ENCODE measurements around the gene SKI. TPM values are rescaled to one million over a fixed set of nuclear protein-coding genes. Genes with fewer than 3 reads are reported as not detected.

Gene SKI
- total and polyA plus RNA-seq, 2 experiments from 2014 or later = 9.3 to 66.8 TPM

DNA sequence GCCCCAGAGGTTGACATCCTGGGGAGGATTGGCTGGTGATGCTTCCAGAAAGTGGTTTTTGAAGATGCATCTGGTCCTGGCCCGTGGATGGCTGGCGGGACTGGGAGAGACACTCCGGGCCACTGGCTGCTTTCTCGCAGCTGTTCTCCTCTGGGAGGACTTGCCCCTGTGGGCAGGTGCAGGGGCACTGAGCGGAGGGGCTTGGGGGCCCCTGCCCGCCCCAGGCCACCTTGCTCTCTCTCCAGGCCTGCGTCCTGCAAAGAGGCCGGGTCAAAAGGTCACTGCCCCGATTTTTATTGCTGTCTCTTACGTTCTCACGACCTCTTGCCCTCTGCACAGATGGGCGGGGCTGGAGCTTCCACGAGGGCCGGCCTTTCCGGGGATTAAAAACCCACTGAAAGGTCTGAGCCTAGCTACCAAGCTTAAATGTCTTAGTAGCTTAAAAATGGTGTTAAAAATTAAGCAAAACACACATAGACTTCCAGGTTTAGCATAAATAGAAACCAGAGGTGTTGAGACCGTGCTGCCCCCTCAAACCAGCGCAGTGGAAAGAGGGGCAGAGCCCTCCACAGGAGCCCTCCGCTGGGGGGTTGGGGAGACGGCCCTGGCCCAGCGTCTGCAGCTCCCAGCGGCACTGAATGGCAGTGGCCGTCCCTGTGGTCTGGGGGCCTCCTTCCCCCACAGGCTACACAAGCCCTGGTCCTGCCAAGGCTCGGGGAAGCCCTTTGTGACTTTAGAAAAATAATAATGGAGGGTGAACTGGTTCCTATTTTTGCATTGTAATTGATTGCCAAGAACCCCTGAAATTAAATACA lies 43.9 kb downstream of the SKI start:
- H3K4me3 ChIP-seq = no peak overlapping the region
- peaks cover 53% of the 10 kb centered on the region for H3K4me1 Mint-ChIP-seq
- H3K27ac ChIP-seq (ENCODE audit: low read depth) = 0 out of 2 replicates have a peak overlapping the region, but pooled peaks have one; percentile 45
- H3K9me3 Mint-ChIP-seq = no peaks in the 10 kb centered on the region
- H3K27me3 ChIP-seq (ENCODE audit: insufficient read depth) = no peaks in the 10 kb centered on the region
- H3K4me2 ChIP-seq = peak overlapping the region; percentile 38
- peak overlapping the region; percentile 45; the same call in 1 of the 3 replicates for H3K4me3 Mint-ChIP-seq
- no peak for DNase-seq (ENCODE audit: low spot score)
- no peaks in the 10 kb centered on the region for H3K9me2 ChIP-seq (ENCODE audit: insufficient read depth)
- peaks cover 98% of the 10 kb centered on the region for H3K79me2 ChIP-seq (replicated peaks; ENCODE audit: insufficient read depth)
- no peaks in the 10 kb centered on the region; the same call in 1 of the 2 replicates for H3K36me3 ChIP-seq (ENCODE audit: insufficient read depth)
- H3F3A ChIP-seq (replicated peaks; ENCODE audit: low read depth) = 0 out of 2 replicates have a peak, but pooled peaks cover 14% of the 10 kb centered on the region
- H3K27me3 Mint-ChIP-seq (ENCODE audit: insufficient read depth, low read depth, poor library complexity) = peaks cover 28% of the 10 kb centered on the region
- H2AFZ ChIP-seq = no peak overlapping the region
- TF ChIP-seq, protein P1, sequence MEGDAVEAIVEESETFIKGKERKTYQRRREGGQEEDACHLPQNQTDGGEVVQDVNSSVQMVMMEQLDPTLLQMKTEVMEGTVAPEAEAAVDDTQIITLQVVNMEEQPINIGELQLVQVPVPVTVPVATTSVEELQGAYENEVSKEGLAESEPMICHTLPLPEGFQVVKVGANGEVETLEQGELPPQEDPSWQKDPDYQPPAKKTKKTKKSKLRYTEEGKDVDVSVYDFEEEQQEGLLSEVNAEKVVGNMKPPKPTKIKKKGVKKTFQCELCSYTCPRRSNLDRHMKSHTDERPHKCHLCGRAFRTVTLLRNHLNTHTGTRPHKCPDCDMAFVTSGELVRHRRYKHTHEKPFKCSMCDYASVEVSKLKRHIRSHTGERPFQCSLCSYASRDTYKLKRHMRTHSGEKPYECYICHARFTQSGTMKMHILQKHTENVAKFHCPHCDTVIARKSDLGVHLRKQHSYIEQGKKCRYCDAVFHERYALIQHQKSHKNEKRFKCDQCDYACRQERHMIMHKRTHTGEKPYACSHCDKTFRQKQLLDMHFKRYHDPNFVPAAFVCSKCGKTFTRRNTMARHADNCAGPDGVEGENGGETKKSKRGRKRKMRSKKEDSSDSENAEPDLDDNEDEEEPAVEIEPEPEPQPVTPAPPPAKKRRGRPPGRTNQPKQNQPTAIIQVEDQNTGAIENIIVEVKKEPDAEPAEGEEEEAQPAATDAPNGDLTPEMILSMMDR (conservative IDR thresholded peaks at IDR 0.05; ENCODE audit: low read depth in 2 of 2) = no peak
- no peak for TF ChIP-seq EZH2 (IDR thresholded peaks at IDR 0.05; ENCODE audit: low read depth, unreplicated experiment)
- TF ChIP-seq ZNF331 (CRISPR knock-in tag; IDR thresholded peaks at IDR 0.05; ENCODE audit: low read depth) = no peak
- TF ChIP-seq ZNF114 (CRISPR knock-in tag; IDR thresholded peaks at IDR 0.05) = no peak
- TF ChIP-seq EZH2phosphoT487 (IDR thresholded peaks at IDR 0.05; ENCODE audit: unreplicated experiment) = no peak
- peaks cover 41% of the 10 kb centered on the region for H3K4me1 ChIP-seq (ENCODE audit: insufficient read depth)
- H3K27ac Mint-ChIP-seq = peak overlapping the region; percentile 56; the same call in 1 of the 2 replicates
- peaks cover 45% of the 10 kb centered on the region for H4K20me1 ChIP-seq (replicated peaks; ENCODE audit: insufficient read depth)
- H3K36me3 Mint-ChIP-seq (ENCODE audit: low read depth) = peaks cover 7% of the 10 kb centered on the region
- no peak; the same call in 1 of the 3 replicates for ATAC-seq

DNA sequence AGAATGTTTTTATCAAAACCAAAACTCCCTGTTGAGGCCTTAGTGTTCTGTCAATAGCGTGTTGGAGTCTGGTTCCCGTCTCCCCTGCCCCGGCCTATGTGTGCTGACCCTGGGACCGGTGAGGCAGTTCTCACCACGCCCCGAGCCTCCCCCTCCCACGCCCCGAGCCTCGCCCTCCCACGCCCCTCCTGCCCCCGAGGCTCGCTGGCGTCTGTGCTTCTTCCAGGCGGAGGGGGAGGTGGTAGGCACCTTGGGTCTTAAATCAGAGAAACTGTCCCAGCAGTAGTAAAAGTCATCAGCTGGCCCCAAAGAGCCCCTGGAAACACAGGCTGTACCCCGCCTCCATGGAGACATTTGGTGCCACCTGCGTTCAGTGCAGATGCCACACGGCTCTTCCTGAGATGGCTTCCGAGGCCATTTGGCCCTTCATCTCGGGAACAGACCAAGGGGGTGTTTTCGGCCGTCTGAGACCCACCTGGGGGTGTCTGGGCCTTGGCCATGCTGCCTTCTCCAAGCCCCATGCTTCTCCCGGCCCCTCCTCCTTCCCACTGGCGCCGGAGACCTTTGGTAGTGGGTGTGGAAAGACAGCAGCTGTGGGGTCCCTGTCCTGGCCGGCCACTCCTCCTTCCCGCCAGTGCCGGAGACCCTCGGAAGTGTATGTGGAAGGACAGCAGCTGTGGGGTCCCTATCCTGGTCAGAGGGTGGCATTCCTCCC lies 44.7 kb downstream of the SKI start:
- Histone ChIP-seq H3K4me3 (no peak overlapping the region), H3K27ac (ENCODE audit: low read depth) (no peak overlapping the region), H3K36me3 (ENCODE audit: insufficient read depth) (no peaks in the 10 kb centered on the region; the same call in 1 of the 2 replicates), H4K20me1 (replicated peaks; ENCODE audit: insufficient read depth) (peaks cover 39% of the 10 kb centered on the region), H3F3A (replicated peaks; ENCODE audit: low read depth) (0 out of 2 replicates have a peak, but pooled peaks cover 18% of the 10 kb centered on the region), H3K4me2 (no peak overlapping the region), H2AFZ (no peak overlapping the region), H3K79me2 (replicated peaks; ENCODE audit: insufficient read depth) (peaks cover 98% of the 10 kb centered on the region), H3K4me1 (ENCODE audit: insufficient read depth) (peaks cover 46% of the 10 kb centered on the region), H3K9me2 (ENCODE audit: insufficient read depth) (no peaks in the 10 kb centered on the region), H3K27me3 (ENCODE audit: insufficient read depth) (no peaks in the 10 kb centered on the region)
- Mint-ChIP-seq H3K4me1 (peaks cover 58% of the 10 kb centered on the region), H3K9me3 (peaks cover 4% of the 10 kb centered on the region; the same call in 1 of the 3 replicates), H3K27ac (no peak overlapping the region), H3K27me3 (ENCODE audit: insufficient read depth, low read depth, poor library complexity) (peaks cover 27% of the 10 kb centered on the region), H3K36me3 (ENCODE audit: low read depth) (peaks cover 15% of the 10 kb centered on the region), H3K4me3 (no peak overlapping the region)
- DNase-seq (ENCODE audit: low spot score) (no peak), ATAC-seq (no peak)
- no peak for TF ChIP-seq EZH2 (IDR thresholded peaks at IDR 0.05; ENCODE audit: low read depth, unreplicated experiment)
- TF ChIP-seq, protein P2, sequence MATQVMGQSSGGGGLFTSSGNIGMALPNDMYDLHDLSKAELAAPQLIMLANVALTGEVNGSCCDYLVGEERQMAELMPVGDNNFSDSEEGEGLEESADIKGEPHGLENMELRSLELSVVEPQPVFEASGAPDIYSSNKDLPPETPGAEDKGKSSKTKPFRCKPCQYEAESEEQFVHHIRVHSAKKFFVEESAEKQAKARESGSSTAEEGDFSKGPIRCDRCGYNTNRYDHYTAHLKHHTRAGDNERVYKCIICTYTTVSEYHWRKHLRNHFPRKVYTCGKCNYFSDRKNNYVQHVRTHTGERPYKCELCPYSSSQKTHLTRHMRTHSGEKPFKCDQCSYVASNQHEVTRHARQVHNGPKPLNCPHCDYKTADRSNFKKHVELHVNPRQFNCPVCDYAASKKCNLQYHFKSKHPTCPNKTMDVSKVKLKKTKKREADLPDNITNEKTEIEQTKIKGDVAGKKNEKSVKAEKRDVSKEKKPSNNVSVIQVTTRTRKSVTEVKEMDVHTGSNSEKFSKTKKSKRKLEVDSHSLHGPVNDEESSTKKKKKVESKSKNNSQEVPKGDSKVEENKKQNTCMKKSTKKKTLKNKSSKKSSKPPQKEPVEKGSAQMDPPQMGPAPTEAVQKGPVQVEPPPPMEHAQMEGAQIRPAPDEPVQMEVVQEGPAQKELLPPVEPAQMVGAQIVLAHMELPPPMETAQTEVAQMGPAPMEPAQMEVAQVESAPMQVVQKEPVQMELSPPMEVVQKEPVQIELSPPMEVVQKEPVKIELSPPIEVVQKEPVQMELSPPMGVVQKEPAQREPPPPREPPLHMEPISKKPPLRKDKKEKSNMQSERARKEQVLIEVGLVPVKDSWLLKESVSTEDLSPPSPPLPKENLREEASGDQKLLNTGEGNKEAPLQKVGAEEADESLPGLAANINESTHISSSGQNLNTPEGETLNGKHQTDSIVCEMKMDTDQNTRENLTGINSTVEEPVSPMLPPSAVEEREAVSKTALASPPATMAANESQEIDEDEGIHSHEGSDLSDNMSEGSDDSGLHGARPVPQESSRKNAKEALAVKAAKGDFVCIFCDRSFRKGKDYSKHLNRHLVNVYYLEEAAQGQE (IDR thresholded peaks at IDR 0.05; ENCODE audit: unreplicated experiment) = no peak

Data from GM23338 (cell line).